GM18517 (cell line): Measurements from ENCODE around the gene WDR88.

Experiments used
- ATAC-seq: cut with Tn5 transposase; IDR thresholded peaks from one replicate; pipeline ENCODE4 v1.9.1; 2021; ENCODE audit warnings: mild to moderate bottlenecking, moderate library complexity; ENCODE audit not compliant: unreplicated experiment

Gene WDR88

DNA sequence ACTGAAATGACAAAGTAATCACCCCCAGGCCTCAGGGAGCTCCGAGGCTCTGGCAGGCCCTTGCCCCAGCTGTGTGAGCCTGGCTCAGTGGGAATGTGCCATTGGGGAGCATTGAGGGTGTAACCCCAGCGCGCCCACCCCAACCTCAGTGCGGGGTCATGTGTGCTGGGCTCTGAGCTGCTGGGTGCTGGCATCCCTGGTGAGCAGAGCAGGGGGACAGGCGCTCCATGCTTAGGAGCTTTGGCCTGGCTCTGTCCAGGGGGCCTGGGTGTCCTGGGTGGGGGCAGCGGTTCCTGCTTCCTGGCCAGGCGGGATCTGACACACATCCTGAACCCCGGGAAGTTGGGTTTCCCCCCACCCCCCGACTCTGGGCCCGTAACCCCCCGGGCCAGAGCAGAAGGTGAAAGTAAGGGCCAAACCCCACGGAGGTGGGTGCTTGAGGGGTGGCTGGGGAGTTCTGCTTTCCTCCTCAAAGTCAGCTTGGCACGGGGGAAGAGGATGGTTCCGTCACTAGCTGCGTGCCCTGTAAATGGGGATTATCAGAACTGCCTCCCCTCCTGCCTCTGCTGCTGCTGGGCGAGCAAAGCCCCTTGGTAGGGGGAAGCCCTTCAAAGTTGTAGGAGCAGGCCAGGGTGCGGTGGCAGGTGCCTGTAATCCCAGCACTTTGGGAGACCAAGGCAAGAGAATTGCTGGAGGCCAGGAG is 63.9 kb downstream of the WDR88 start:
- ATAC-seq: no peak

DNA sequence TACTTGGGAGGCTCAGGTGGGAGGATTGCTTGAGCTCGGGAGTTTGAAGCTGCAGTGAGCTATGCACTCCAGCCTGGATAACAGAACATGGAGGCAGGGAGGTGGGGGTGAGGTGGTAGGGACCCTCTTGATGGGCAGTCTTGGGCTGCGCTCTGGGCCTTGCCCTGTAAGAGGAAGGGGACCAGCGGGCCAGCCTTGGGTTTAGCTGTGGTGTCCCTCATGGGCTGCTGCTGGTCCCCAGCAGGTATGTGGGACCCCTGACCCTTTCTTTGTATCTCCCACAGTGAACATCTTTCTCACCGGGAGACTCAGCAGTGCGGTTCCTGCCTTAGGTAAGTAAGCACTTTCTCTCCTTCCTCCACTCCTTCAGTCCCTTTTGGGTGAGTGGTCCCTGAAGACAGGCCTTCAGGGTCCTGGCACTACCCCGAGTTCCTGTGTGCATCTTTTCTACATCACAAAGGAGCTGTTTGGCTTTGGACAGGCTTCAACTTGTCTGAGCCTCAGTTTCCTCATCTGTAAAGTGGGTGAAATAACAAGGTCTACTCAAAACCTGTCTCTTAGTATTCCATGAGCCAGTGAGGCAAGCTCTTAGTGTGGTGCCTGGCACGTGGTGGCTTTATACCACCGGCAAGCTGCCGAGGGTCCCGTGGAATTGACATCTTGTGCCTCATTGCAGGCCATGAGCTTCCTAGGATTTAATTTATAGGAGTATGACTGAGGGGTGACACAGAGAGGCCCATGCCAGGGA is 64.7 kb downstream of the WDR88 start:
- ATAC-seq: no peak

DNA sequence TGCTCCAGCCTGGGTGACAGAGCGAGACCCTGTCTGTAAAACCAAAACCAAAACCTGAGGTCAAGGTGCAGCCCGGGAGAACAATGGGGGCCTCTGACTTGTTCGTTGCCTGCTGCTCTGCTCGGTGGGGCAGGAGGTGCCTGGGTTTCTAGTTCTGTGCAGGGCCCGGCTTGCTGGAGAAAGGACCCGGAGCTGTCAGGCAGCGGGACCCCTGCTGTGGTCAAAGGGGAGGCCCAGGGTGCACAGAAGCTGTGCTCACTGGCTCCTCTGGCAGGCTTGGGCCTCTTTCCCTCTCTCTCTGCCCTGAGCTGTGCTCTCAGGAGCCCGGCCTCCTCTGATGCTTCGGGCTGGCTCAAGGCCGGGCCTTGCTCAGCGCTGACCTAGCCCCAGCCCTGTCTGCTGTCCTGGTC is 65.7 kb downstream of the WDR88 start:
- no peak for ATAC-seq

DNA sequence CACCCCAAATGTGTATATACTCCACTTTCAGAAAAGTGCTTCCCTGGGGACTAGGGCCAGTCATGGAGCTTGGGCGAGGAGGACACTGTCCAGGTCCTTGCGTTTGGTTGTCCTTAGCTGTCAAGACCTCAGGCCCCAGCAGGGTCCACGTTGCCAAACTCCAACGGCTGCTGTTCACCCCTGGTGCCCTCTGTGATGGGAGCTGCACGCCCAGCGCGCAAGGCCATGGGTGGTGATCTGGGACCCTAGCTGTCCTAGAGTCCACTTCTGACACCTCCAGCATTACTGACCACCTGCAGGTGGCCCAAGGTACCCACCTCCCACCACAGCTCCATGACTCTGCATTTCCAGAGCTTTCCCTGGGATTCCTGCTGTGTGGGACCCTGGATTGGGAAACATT is 66.3 kb downstream of the WDR88 start:
- ATAC-seq: no peak

DNA sequence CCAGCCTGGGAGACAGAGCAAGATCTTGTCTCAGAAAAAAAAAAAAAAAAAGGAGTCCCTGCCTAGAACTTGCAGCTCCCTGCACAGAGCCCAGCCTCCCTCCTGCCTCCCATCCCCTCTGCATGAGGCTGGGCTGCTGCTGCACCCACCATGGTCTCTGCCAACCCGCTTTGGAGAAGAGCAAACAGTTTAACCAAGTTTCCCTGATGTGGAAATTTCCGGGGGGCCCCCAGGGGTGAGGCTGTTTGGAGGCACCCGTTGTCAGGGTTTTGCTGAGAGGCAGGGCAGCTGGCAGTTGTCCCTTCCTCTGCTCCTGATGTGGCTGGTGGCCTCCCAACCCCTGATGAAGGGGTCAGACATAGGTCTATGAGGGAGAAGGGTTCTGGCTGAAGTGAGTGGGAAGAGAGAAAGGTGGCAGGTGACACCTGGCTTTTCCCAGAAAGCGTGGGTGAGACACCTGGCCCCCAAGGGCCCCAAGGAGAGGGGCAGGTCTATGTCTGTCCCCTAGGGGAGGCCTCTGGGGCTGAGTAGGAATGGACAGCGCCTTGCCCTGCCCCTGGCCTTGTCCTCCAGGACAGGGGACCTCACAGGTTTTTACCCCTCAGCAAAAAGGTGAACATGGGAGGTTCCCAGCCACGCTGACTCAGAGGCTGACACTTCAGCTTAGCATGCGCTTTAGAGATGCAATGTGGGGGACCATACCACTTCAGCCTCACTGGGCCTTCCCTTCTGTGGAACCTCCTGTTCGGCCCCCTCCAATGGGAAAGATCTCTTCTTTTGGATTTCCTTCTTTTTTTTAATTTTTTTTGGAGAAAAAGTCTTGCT is 67.7 kb downstream of the WDR88 start:
- ATAC-seq: no peak

DNA sequence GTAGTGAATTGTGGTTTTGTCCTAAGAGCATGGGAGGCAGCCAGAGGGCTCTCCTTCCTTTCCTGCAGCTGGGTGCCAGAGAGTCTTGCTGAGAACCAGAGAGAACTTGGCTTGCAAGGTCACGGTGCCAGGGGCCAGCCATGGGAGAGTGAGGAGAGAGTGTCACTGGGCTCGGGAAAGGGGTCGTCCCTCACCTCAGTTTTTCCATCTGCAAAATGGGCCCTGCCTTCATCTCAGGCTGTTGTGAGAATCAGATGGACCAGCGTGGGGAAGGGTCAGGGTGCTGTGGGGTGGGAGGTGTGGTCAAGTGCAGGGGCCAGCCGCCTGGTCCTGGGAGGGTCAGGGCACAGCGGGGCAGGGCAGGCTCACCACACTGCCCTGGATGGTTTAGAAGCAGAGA is 69.6 kb downstream of the WDR88 start:
- ATAC-seq: no peak

DNA sequence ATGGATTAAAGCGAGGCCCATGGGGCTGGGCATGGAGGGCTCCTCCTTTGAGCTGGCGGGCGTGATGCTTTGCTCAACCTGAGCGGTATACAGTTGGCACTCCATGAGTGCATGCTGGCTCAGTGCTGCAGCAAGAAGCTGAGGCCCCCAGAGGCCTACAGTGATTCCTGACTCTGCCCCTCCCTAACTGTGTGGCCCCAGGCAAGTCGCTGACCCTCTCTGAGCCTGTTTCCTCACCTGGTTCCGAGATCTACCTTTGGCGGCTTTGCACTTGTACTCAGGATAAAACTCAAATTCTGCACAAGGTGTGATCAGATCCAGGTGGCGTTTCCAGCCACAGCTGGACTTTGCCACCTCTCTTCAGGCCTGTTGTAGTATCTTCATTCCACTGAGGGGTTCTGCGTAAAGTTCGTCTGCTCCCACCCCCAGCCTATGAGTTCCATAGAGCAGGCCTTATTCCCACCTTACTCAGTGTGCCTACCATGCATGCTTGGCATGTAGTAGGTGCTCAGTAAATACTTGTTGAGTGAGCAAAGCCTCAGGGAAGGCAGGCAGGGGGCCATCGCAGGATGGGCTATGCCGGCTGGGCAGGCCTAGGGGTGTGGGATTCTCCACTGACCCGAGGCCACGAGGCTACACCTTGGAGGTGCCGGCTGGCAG is 70.1 kb downstream of the WDR88 start:
- no peak for ATAC-seq

DNA sequence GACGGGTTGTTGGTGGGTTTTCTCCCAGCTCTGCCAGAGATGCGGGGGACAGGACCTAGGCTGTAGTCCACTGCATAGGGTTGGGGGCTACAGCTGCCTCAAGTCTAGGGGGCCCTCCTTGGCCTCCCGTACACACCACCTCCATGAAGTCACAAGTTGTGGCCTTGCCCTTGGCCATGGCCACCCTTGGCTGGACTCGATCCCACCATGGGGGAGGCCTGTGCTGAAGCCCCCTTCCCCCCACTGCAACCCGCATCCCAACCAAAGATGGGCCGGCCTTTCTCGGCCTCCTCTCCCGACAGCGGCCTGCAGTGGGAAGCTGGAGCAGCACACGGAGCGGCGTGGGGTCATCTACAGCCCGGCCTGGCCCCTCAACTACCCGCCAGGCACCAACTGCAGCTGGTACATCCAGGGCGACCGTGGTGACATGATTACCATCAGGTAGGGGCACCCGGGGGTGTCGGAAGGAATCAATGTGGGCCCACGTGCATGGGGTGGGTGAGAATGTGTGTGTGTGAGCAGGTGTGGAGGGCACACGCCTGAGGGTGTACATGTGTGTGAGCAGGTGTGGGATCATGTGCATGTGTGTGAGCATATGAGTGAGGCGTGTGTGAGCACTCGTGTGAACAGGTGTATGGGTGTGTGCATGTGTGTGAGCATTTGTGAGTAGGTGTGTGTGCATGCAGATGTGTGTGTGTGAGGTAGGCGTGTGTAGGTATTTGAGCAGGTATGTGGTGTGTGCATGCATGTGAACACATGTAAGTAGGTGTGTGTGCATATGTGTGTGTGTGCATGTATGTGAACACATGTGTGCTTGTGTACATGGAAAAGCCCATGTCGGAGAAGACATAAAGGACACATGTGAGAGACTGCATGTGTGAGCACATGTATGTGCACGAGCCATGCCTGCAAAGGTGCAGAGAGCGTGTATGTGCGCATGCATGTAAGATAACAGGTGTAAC is 70.9 kb downstream of the WDR88 start:
- no peak for ATAC-seq

DNA sequence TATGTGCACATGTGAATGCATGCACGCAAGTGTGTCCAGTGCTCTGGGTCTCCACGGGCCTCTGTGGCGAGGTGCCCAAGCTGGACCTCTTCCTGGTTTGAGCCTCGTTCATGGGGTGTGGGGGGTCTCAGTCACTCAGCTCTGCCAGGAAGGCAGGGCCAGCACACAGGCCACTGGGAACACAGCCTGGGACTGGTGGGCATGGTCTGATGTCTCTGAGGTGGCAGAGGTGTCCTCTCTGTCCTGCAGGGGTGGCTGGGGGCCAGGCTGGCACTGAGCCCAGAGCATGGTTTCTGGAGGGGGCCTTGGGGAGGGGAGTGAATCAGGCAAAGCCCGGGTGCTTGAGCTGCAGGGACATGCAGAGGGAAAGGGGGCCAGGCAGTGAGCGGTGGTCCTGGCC is 71.6 kb downstream of the WDR88 start:
- ATAC-seq: no peak

DNA sequence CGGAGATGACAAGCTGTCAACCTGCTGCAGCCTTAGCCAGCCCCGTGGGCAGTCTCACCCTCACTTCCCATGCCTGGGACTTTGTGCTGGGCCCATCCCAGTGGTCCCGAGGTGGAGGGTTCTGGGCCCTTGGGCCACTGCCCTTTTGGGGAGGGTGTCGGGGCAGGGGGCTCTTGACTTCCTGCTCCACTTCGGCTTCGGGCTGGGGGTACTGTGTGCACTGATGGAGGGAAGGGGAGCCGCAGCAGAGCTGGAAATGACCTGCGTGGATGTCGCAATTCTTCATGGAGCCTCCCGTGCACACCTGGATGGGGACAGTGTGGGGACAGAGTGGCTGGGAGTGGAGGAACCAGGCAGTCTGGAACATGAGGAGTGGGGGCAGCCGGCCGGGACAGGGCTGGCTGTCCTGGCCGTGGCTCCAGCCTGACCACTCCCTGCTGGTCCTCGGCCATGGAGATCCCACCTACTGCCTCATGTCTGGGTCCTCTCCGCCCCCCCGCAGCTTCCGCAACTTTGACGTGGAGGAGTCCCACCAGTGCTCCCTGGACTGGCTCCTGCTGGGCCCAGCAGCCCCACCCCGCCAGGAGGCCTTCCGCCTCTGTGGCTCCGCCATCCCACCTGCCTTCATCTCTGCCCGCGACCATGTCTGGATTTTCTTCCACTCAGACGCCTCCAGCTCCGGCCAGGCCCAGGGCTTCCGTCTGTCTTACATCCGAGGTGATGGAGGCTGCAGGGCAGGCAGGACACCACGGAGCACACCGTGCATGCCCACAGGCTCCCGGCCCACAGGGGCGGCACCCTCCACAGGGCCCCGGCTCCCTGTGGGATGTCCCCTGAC is 72.4 kb downstream of the WDR88 start:
- ATAC-seq: no peak

DNA sequence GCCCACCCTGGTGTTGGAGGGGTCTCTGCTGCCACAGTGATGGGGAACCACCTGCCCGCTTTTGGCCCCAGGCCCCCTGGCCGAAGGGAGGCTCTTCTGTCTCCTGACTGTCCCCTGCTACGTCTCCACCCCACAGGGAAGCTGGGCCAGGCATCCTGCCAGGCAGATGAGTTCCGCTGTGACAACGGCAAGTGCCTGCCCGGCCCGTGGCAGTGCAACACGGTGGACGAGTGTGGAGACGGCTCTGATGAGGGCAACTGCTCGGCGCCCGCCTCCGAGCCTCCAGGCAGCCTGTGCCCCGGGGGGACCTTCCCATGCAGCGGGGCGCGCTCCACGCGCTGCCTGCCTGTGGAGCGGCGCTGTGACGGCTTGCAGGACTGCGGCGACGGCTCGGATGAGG is 73.2 kb downstream of the WDR88 start:
- ATAC-seq: no peak

DNA sequence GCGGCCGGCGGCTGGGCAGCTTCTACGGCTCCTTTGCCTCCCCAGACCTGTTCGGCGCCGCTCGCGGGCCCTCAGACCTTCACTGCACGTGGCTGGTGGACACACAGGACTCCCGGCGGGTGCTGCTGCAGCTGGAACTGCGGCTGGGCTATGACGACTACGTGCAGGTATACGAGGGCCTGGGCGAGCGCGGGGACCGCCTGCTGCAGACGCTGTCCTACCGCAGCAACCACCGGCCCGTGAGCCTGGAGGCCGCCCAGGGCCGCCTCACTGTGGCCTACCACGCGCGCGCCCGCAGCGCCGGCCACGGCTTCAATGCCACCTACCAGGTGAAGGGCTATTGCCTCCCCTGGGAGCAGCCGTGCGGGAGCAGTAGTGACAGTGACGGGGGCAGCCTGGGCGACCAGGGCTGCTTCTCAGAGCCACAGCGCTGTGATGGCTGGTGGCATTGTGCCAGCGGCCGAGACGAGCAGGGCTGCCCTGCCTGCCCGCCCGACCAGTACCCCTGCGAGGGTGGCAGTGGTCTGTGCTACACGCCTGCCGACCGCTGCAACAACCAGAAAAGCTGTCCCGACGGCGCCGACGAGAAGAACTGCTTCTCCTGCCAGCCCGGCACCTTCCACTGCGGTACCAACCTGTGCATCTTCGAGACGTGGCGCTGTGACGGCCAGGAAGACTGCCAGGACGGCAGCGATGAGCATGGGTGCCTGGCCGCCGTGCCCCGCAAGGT is 73.8 kb downstream of the WDR88 start:
- no peak for ATAC-seq

DNA sequence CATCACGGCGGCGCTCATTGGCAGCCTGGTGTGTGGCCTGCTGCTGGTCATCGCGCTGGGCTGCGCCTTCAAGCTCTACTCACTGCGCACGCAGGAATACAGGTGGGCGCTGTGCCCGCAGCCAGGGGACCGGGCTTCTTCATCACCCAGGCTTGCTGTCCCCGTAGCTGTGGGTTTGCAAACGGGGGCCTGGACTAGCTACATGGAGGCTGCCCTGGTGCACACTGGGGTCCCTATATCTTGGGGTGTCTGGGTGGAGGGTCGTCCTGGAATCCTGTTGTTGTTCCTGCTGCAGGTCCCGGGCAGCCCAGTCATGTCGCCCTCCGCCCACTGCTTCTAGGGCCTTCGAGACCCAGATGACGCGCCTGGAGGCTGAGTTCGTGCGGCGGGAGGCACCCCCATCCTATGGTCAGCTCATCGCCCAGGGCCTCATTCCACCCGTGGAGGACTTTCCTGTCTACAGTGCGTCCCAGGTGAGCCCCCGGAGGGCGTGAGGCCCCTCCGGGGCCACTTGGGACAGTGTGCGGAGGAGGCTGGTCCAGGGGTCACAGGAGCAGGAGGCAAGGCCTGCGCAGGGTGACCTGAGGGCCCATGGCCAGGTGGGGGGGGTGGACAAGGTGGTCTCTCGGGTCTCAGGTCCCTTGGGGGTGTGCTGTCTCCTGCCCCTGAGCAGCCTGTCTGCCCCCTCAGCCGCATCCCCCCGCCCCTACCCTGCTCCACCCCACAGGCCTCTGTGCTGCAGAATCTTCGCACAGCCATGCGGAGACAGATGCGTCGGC is 74.5 kb downstream of the WDR88 start:
- no peak for ATAC-seq

DNA sequence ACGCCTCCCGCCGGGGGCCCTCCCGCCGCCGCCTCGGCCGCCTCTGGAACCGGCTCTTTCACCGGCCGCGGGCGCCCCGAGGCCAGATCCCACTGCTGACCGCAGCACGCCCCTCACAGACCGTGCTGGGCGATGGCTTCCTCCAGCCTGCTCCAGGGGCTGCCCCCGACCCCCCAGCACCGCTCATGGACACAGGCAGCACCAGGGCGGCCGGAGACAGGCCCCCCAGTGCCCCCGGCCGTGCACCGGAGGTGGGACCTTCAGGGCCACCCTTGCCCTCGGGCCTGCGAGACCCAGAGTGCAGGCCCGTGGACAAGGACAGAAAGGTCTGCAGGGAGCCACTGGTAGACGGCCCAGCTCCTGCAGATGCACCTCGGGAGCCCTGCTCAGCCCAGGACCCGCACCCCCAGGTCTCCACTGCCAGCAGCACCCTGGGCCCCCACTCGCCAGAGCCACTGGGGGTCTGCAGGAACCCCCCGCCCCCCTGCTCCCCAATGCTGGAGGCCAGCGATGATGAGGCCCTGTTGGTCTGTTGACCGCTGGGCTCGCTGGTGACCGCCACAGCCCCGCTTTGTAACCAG is 75.2 kb downstream of the WDR88 start:
- ATAC-seq: no peak

DNA sequence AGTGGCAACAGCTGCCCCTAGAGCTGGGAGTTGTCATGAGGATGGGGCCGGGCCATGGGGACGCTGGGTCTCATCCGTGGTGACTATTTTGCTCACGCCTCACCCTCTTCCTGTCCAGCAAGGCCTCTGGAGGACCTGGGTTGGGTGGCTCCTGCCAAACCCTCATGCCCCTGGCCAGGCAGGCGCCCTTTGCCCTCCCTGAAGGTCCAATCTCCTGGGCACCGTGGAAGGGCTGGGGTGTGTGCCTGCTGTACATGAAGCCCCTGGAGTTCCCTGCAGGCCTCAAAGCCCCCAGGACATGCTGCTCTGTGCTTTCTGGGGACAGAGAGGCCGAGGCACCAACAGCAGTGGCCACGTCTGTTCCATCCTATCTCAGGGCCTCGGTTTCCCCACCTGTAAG is 76.0 kb downstream of the WDR88 start:
- ATAC-seq: no peak

DNA sequence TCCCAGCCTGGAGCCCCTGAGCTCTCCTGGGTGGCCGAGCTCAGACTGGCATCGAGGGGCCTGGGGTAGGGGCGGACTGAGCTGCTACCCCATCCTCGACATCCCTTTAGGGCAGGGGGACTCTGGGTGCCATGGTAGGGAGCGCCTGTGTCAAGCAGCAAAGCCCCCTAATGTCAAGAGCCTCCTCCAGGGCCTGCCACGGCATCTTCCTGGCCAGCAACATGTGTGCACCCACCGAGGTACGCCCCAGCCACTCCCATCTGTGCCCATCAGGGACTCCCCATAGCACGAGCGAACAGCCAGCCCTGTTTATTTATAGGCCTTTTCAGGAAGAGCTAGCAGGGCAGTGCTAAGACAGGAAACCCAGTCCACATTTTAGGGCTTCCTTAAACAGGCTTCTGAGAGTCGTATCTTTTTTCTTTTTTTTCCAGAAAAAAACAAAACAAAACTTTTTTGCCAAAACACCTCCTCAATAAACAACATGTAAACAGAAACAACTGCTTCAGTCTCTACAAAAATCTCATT is 76.5 kb downstream of the WDR88 start:
- ATAC-seq: no peak
